HCT116 (cell line): Measurements from ENCODE around the gene ITM2C. TPM values are rescaled to one million over a fixed set of nuclear protein-coding genes. Genes with fewer than 3 reads are reported as not detected.

ENCODE experiments used
- ATAC-seq: fragments of 200-7000 bp; cut with Tn5 transposase; 2 replicates; pipeline ENCODE4 v1.9.1; 2020; ENCODE audit warnings: mild to moderate bottlenecking, moderate library complexity
- BruUV-seq: library from RNA; stranded (reverse); fragments of 400-500 nt; replicated peaks from 2 replicates; lab custom pipeline; 2021; lab: Mats Ljungman, UMichigan
- CTCF ChIA-PET: fragments of 300-600 bp; sonication (Branson Sonifier 250); formaldehyde crosslinking; loops from one replicate; lab custom pipeline; 2021; ENCODE audit warnings: antibody characterized with exemption; lab: Charles Lee
- POLR2A ChIA-PET: fragments of 300-600, 350-600 bp; sonication (Branson Sonifier 250); formaldehyde crosslinking; loops from one replicate; lab custom pipeline; 2021; ENCODE audit warnings: antibody characterized with exemption; lab: Charles Lee
- RAD21 ChIA-PET, 2 experiments: fragments of 300-600 bp; sonication (Branson Sonifier 250); formaldehyde crosslinking; loops; one replicate each; lab custom pipeline; 2023; ENCODE audit warnings: low total read pairs in 2 of 2; ENCODE audit not compliant: uncharacterized antibody in 2 of 2, unreplicated experiment in 2 of 2, low non-redundant PET in 1 of 2; lab: Charles Lee
- DNase-seq: peaks from one replicate; pipeline ENCODE4 v3.0.0-alpha.2; 2010; ENCODE audit warnings: low read depth, low spot score
- H2AFZ ChIP-seq: fragments of 200-600 bp; shearing (Covaris generic), sonication (generic); 2 replicates; pipeline ENCODE4 v1.6.1; 2017; ENCODE audit warnings: low read depth, mixed run types, mixed read lengths, antibody characterized with exemption, low read length; ENCODE audit not compliant: poor library complexity, severe bottlenecking
- H3K27ac ChIP-seq: 2 replicates; pipeline ENCODE4 v1.5.1; 2012; ENCODE audit warnings: low read depth, low read length
- H3K27me3 ChIP-seq: fragments of 200-600 bp; sonication (generic); 2 replicates; pipeline ENCODE4 v1.6.1; 2016; ENCODE audit warnings: mixed run types, low read length, mixed read lengths; ENCODE audit not compliant: insufficient read depth
- H3K36me3 ChIP-seq, 2 experiments: fragments of 200-500 bp in 1 of 2; fragments of 200-600 bp in 1 of 2; sonication (Bioruptor generic) in 1 of 2; sonication (generic) in 1 of 2; 2 replicates each; pipeline versions ENCODE4 v1.5.1 to v1.6.1; 2014 to 2016; ENCODE audit warnings: low read length in 2 of 2, inconsistent platforms in 1 of 2, mixed read lengths in 1 of 2, mixed run types in 1 of 2; ENCODE audit not compliant: insufficient read depth in 2 of 2, control insufficient read depth in 1 of 2
- H3K4me1 ChIP-seq, 2 experiments: fragments of 200-600 bp in 1 of 2; sonication (generic) in 1 of 2; 2 replicates each; pipeline versions ENCODE4 v1.5.1 to v1.6.1; 2012 to 2017; ENCODE audit warnings: low read length in 2 of 2, inconsistent platforms in 1 of 2, mild to moderate bottlenecking in 1 of 2, mixed read lengths in 1 of 2, mixed run types in 1 of 2, moderate library complexity in 1 of 2; ENCODE audit not compliant: insufficient read depth in 2 of 2, control insufficient read depth in 1 of 2
- H3K4me2 ChIP-seq: fragments of 200-600 bp; sonication (generic); 2 replicates; pipeline ENCODE4 v1.6.1; 2017; ENCODE audit warnings: mixed run types, low read length, mixed read lengths
- H3K4me3 ChIP-seq, 2 experiments: fragments of 200-600 bp in 1 of 2; sonication (generic) in 1 of 2; replicated peaks in 1 of 2; 2 replicates each; pipeline ENCODE4 v1.5.1; 2011 to 2016; ENCODE audit warnings: low read length in 2 of 2, control low read depth in 1 of 2, low read depth in 1 of 2, mild to moderate bottlenecking in 1 of 2, mixed read lengths in 1 of 2, mixed run types in 1 of 2
- H3K79me2 ChIP-seq: fragments of 200-600 bp; sonication (generic); 2 replicates; pipeline ENCODE4 v1.6.1; 2017; ENCODE audit warnings: mild to moderate bottlenecking, mixed run types, low read length, moderate library complexity, mixed read lengths; ENCODE audit not compliant: insufficient read depth
- H3K9ac ChIP-seq: fragments of 200-600 bp; sonication (generic); 2 replicates; pipeline ENCODE4 v1.6.1; 2016; ENCODE audit warnings: low read length, mixed read lengths
- H3K9me2 ChIP-seq: fragments of 200-600 bp; sonication (generic), shearing (Covaris generic); 2 replicates; pipeline ENCODE4 v1.6.1; 2017; ENCODE audit warnings: mixed run types, mild to moderate bottlenecking, moderate library complexity; ENCODE audit not compliant: insufficient read depth
- H3K9me3 ChIP-seq, 2 experiments: fragments of 200-500 bp in 1 of 2; fragments of 200-600 bp in 1 of 2; sonication (Bioruptor generic) in 1 of 2; sonication (generic) in 1 of 2; 2 replicates each; pipeline ENCODE4 v1.6.1; 2014 to 2017; ENCODE audit warnings: low read length in 2 of 2, mixed read lengths in 2 of 2, inconsistent platforms in 1 of 2, low read depth in 1 of 2, mild to moderate bottlenecking in 1 of 2, mixed run types in 1 of 2, moderate library complexity in 1 of 2; ENCODE audit not compliant: control insufficient read depth in 1 of 2, insufficient read depth in 1 of 2
- H4K20me1 ChIP-seq: fragments of 200-600 bp; sonication (generic), shearing (Covaris generic); 2 replicates; pipeline ENCODE4 v1.6.1; 2017; ENCODE audit warnings: mixed run types, mild to moderate bottlenecking, moderate library complexity; ENCODE audit not compliant: insufficient read depth
- ATF3 ChIP-seq: IDR thresholded peaks from 2 replicates; pipeline ENCODE4 v1.6.1; 2012
- EGR1 ChIP-seq: IDR thresholded peaks from 2 replicates; pipeline ENCODE4 v1.6.1; 2012; ENCODE audit warnings: low read depth
- ELF1 ChIP-seq: IDR thresholded peaks from 2 replicates; pipeline ENCODE4 v1.6.1; 2012; ENCODE audit warnings: low read depth, borderline replicate concordance
- EZH2 ChIP-seq: fragments of 200-600 bp; sonication (generic); IDR thresholded peaks from 2 replicates; pipeline ENCODE4 v1.6.1; 2017; ENCODE audit warnings: antibody characterized with exemption, mixed run types
- EZH2phosphoT487 ChIP-seq: fragments of 200-600 bp; IDR thresholded peaks from 2 replicates; pipeline ENCODE4 v1.6.1; 2018; ENCODE audit warnings: antibody characterized with exemption, borderline replicate concordance
- JUND ChIP-seq: IDR thresholded peaks from 2 replicates; pipeline ENCODE4 v1.6.1; 2012
- POLR2A ChIP-seq: IDR thresholded peaks from 2 replicates; pipeline ENCODE4 v1.7.0; 2011; ENCODE audit warnings: borderline replicate concordance; ENCODE audit not compliant: insufficient read depth, insufficient read length; ENCODE audit errors: extremely low read depth
- POLR2AphosphoS5 ChIP-seq: IDR thresholded peaks from 2 replicates; pipeline ENCODE4 v1.6.1; 2011; ENCODE audit warnings: mild to moderate bottlenecking, low read depth, low read length, moderate library complexity
- REST ChIP-seq: IDR thresholded peaks from 2 replicates; pipeline ENCODE4 v1.6.1; 2012; ENCODE audit warnings: low read depth
- SRF ChIP-seq: IDR thresholded peaks from 2 replicates; pipeline ENCODE4 v1.6.1; 2012; ENCODE audit warnings: low read depth
- ZBTB33 ChIP-seq: IDR thresholded peaks from 2 replicates; pipeline ENCODE4 v1.6.1; 2011; ENCODE audit warnings: mild to moderate bottlenecking, low read length, moderate library complexity; ENCODE audit not compliant: insufficient replicate concordance; ENCODE audit errors: extremely low read depth
- ZFX ChIP-seq: fragments of 450-650 bp; IDR thresholded peaks from 2 replicates; pipeline ENCODE4 v1.6.1; 2017
- intact Hi-C: fragments of 100-400 bp; cut with micrococcal nuclease; formaldehyde crosslinking; loops from 2 replicates; pipeline ENCODE4 v1.10.0; 2022
- total RNA-seq: library from RNA; stranded (reverse); gene quantifications from one replicate; pipeline ENCODE4 v1.2.1, GENCODE V29; 2021; ENCODE audit not compliant: unreplicated experiment

Gene ITM2C
- total RNA-seq, 1 experiment from 2014 or later = 117 TPM

GRCh38 chr2:230846360-230846759, 18.4 kb upstream of the ITM2C start:
- no peak for DNase-seq
- POLR2A ChIA-PET = no interaction called here
- TF ChIP-seq ATF3 (no peak), REST (no peak), POLR2A (no peak), EGR1 (no peak), ZBTB33 (no peak), ZFX (no peak), EZH2 (no peak), JUND (no peak), POLR2AphosphoS5 (no peak), ELF1 (no peak), EZH2phosphoT487 (no peak), SRF (no peak)
- Histone ChIP-seq H3K4me2 (no peak overlapping the region), H3K4me1 (peaks cover 4 to 17% of the 10 kb centered on the region in 2 experiments; a peak in 3 of 4 replicates), H4K20me1 (no peaks in the 10 kb centered on the region), H3K36me3 (no peaks in the 10 kb centered on the region), H3K79me2 (no peaks in the 10 kb centered on the region), H3K9ac (no peak overlapping the region), H3K27ac (no peak overlapping the region), H3K9me3 (no peaks in the 10 kb centered on the region), H2AFZ (no peak overlapping the region), H3K9me2 (no peaks in the 10 kb centered on the region), H3K4me3 (no peak overlapping the region), H3K27me3 (no peaks in the 10 kb centered on the region)
- intact Hi-C loops = no loop called here
- CTCF ChIA-PET = no interaction called here
- BruUV-seq = no TSS peak
- RAD21 ChIA-PET = no interaction called here
- no peak for ATAC-seq
